ENCODE results near the gene SLC6A6.

Gene SLC6A6

DNA sequence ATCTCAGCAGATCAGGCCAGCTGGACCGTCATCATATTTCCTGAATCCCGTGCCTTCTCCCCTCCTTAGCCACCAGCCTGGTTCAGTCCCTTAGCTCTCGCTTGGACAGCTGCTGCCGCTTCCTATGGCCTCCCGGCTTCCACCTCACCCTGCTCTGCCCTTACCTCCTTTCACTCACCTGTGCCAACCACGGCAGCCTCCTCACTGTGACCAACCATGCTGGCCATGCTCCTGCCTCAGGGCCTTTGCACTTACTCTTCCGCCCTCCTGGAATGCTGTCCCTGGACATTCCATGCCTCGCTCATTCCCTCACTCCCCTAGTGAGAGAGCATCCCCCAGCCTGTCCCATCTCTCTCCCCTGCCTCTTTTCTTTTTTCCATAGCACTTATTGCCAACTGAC, 118.6 kb downstream of the SLC6A6 start:
- H3K4me3 ChIP-seq (ENCODE audit: low read length): no peak overlapping the region
- DNase-seq (ENCODE audit: low read depth, low spot score): no peak

DNA sequence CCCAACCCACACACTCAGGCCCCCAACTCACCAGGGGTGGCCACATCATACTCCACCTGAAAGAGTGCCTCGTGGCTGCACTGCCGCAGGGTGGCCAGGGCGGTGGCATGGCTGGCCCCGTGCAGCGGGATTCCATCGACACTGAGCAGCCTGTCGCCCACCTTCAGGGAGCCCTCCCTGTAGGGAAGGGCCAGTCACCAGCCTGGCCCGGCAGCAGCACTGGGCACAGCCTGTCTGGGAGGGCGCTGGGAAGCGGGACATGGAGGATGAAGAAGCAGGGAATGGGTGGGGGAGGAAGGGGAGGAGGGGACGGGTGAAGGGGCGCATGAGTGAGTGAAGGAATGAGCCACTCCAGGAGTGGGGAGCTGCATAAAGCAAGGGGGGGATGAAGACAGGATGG, 119.2 kb downstream of the SLC6A6 start:
- H3K4me3 ChIP-seq (ENCODE audit: low read length): no peak overlapping the region
- DNase-seq (ENCODE audit: low read depth, low spot score): no peak

DNA sequence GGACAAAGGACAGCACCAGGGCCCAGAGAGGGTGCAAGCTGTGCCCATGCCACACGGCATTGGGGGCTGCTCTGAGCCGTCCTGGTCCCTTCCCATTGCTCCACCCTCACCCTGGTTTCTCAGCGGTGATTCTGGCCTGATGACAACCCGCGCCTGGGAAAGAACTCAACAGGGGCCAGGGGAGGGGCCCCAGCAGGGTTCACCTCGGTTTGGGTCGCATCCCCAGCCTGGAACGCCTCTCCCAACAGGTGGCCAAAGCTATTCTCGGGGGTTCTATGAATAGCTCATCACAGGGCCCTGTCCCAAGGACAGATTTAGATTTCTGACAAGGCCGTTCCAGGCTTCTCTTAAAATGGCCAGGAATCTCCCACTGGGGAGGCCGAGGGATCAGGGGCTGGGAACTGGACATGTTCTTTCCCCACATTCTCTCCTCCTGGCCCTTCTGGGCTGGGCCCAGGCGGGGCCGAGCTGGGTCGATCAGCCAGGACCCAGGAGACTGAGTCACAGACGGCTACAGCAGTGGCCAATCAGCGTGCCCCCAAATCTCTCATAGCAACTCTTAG, 119.8 kb downstream of the SLC6A6 start:
- no peak for DNase-seq (ENCODE audit: low read depth, low spot score)
- no peak overlapping the region for H3K4me3 ChIP-seq (ENCODE audit: low read length)

DNA sequence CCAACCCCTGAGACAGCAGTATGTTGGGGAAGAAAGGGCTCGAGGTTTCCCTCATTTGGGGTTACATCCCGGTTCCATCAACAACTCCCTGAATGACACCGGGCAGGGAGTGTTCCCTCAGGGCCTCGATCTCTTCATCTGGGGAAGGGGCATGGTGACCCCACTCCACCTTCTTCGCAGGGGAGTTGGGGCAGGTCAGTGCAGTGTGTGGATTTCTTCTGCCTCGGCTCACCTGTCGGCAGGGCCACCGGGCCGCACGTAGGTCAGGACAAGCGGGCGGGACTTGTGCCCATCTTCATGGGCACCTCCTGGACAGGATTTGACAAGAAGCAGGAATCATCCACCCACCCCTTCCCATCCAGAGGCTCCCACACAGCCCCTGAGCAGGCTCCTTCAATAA, 120.4 kb downstream of the SLC6A6 start:
- H3K4me3 ChIP-seq (ENCODE audit: low read length): no peak overlapping the region
- no peak for DNase-seq (ENCODE audit: low read depth, low spot score)

DNA sequence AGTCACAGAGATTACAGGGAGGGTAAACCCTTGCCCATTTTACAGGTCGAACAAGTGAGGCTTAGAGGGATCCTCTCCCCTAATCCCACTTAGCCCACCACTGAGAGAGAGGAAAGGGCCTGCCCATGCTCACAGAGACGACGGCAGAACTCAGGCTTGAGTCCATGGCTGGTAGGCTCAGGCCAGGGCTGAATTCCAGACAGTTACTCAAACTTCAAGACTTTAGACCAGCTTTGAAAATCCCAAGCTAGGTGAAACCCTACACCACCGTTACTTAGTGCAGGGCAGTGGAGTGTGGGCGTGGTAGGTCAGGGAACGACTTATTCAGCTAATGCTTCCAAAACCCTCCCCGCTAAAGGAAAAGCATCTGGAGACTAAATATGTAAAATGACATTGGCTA, 121.4 kb downstream of the SLC6A6 start:
- no peak for DNase-seq (ENCODE audit: low read depth, low spot score)
- no peak overlapping the region for H3K4me3 ChIP-seq (ENCODE audit: low read length)

DNA sequence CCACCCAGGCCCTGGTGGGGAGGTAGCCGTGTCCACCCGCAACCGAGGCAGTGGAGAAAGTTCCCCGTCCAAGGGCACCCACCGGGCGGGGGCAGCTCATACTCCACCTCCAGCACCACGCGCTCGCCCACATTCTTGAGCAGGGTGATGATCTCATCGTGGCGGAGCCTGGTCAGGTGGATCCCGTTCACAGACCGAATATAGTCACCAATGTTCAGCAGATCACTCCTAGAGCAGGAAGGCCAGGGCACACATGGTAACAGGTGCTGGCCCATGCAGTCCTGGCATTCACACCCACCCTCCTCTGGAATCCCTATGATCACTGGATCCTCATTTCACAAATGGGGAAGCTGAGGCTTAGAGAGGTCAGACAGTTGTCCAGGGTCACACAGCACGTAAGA, 121.9 kb downstream of the SLC6A6 start:
- no peak overlapping the region for H3K4me3 ChIP-seq (ENCODE audit: low read length)
- DNase-seq (ENCODE audit: low read depth, low spot score): no peak

DNA sequence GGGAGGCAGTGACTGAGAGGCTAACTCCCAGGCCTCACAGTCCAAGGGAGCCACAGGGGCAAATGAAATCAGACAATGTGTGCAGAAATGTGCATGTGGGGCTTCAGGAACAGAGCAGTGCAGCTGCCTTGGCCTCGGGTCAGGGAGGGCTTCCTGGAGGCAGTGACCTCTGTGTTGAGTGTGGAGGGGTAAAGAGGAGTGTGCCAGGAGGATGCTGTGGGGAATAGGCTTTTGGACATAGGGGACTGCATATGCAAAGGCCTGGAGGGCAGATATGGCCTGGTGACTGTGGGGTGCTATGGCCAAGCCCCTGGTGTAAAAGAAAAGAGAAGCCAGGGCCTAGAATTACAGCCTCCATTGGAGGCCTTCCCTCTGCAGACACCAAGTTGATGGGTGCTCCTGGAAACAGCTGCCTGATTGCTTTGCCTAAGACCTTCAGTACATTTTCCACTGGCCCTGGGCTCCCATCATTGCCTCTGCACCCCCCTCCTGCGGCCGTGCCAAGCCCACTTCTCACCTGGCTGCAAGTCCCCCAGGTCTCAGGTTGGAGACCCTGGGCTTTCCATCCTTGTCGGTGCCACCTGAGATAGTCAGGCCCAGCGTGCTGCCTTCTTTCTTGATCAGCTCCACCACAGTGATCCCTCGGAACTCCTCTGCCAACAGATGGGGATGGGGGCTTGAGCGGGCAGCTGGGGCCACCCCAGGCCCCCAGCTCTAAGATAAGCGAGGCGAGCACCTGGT, 122.7 kb downstream of the SLC6A6 start:
- DNase-seq (ENCODE audit: low read depth, low spot score): no peak
- H3K4me3 ChIP-seq (ENCODE audit: low read length): no peak overlapping the region

DNA sequence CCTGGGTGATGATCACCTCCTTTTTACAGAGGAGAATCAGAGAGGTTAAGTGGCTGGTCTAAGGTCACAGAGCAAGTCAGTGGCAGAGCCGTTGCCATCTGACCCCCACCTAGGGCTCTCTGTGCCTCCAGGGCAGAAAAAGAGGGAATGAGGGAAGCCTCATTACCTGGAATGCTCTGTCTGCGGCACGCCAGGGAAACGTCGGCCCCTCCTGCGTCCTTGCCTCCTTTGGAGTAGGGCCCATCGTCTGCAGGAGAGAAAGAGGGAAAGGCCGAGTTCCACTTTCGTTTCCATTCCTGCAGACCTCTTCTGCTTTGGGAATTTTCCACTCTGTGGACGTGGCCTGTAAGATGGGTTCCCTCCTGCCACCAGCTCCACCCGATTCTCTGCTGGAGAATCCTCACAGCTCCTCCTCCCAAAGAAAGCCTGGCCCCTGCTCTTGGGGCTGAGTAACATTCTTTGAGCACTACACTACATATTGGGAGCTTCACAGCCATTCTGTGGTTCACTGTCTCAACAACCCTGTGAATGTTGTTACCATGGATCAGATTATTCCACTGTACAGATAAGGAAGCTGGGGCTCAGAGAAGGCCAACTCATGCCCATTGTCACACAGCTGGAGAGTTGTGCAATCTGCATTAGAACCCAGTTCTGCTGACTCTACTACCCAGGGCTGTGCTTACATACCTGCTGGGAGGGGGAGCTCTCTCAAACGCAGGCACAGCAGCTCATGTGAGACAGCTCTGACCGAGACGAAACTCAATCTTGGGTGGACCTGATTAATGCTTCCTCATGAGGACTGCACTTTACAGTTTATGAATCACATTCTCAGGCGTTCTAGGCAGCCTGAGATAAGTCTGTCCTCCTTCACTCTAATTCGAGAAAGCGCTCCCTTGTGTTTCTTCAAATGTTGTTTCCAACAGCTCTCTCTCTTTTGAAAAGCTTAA, 123.6 kb downstream of the SLC6A6 start:
- no peak overlapping the region for H3K4me3 ChIP-seq (ENCODE audit: low read length)
- no peak for DNase-seq (ENCODE audit: low read depth, low spot score)

DNA sequence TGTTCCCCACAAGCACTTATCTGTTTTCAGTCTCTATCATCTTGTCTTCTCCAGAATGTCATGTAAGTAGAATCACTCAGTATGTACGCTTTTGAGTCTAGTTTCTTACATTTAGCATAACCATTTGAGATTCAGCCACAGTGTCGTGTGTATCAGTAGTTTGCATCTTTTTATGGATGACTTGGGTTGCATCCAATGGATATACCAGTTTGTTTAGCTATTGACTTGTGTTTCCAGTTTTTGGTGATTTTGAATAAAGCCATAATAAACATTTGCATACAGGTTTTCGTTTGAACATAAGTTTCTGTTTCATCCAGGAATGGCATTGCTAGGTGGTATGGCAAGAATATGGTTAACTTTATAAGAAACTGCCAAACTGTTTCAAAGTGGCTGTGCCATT, 125.7 kb downstream of the SLC6A6 start:
- no peak overlapping the region for H3K4me3 ChIP-seq (ENCODE audit: low read length)
- DNase-seq (ENCODE audit: low read depth, low spot score): no peak

DNA sequence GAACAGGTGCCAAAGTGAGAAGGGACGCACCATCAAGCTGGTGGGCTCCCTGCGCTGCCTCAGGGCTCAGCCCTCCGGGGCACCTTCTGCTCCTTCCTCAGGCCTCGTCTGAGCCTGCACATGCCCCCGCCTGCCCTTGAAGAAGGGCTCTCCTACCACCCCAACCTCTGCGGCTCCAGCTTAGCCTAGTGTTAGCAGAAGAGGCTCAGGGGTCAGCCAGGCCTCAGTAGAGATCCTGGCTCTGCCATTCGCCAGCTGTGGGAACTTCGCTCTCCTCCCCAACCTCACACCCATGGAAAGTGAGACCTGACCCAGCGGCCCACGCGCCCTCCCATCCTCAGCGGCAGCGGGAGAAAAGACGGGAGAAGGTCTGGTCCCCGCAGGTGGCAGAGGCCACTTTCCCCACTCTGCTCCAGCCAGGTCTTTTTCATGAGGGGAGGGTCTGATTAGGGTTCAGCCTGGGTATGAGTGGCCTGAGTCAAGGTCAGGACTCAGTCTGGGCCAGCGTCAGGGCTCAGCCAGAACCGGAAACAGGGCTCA, 129.5 kb downstream of the SLC6A6 start:
- H3K4me3 ChIP-seq (ENCODE audit: low read length): no peak overlapping the region
- no peak for DNase-seq (ENCODE audit: low read depth, low spot score)

DNA sequence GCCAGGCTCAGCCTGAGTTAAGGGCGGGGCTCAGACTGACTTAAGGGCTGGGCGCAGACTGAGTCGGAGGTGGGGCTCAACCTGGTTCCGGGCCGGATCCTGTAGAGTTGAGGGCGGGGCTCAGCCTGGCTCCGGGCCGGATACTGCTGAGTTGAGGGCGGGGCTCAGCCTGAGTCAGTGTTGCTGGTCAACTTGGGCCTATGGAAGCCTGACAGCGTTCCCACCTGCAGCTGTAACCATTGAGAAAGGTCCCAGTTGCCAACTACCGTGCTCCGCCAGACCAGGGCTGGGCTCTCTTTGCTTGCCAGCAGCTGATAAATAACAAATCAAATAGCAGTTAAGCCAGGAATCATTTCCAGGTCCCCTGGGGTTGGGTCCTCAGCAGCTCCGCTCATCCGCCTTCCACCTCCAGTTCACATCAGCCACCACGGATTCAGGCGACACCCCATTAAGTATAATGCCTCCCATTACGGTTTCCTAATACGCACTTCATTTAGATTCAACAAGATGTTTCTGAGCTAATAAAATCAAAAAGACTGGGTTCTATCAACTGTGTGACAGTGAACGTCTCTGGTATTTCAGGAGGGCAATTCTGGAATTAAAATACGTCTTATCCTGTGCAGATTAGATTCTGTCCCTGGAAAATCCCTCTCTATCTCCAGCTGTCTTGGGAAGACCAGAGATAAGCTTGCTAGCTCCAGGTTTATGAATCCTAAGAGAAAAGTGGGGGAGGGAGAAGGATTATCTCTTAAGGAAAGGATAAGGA, 130.5 kb downstream of the SLC6A6 start:
- DNase-seq (ENCODE audit: low read depth, low spot score): no peak
- no peak overlapping the region for H3K4me3 ChIP-seq (ENCODE audit: low read length)

DNA sequence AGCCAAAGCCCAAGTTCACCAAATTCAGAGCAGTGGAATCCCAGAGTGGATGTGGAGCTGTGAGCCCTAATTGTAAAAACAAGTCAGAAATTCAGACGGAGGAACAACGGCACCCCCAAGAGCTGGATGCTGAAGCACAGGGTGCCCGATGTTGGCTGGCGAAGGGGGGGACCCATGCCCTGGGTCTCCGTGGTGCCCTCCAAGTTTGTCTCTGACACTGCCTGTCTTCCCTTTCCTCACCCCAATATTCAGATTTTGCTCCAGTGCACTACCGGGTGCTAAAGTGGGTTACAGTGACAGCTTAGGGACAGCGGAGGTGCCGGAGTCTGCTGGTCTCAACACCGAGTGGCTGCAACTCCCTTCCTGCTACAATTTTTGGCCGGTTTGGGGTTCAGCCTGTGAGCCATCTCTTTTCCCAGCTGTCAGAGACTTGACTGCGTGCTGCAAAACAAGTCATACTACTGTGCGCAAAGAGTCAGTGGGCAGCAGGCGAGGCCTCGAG, 131.1 kb downstream of the SLC6A6 start:
- H3K4me3 ChIP-seq (ENCODE audit: low read length): no peak overlapping the region
- DNase-seq (ENCODE audit: low read depth, low spot score): no peak

DNA sequence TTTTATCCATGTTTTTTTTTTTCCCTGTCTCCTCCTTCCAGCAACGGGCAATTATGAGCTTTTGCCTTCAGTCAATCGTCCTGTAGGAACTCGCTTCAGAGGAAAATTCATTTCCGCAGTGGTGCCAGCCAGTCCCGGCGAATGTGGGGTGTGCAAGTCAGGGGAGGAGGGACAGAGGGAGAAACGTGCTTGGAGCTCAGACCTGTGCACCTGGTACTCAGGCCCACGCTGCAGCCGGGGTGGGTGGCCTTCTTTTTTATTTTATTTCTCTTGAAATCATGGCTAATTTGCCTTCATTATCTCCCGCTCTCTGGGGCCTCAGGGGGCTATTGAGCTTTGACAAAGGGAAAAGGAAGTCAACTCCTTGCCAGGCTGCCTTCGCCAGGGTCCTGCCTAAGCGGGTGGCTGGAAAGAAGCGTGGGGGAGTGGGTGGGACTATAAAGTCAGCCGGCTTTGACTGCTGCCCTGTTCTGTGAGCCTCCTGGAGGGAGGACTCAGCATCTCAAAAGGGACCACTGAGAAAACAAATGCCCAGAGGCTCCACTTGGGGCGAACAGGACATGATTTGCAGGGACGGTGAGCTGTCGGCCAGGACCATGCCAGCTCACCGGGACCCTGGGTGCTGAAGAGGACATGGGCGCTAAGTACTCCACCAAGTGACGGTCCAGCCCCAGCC, 132.2 kb downstream of the SLC6A6 start:
- no peak for DNase-seq (ENCODE audit: low read depth, low spot score)
- no peak overlapping the region for H3K4me3 ChIP-seq (ENCODE audit: low read length)

DNA sequence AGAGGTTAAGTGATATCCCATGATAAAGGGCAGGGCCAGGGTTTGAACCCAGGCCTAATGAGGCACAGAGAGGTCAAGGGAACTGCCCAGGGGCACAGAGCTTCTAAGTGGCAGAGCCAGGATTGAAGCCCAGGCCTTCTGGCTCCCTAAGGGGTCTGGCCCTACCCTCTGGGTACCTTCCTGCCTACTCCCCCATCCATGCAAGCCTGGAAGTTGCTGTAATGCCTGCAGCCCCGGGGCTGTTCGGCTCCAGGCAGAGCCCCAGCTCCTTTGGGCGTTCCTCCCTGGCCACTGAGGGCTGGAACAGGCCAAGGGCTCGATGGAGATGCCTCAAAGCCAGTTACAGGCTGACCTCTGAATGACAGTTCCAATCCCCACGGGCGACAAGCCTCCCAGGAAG, 133.2 kb downstream of the SLC6A6 start:
- H3K4me3 ChIP-seq (ENCODE audit: low read length): no peak overlapping the region
- no peak for DNase-seq (ENCODE audit: low read depth, low spot score)

DNA sequence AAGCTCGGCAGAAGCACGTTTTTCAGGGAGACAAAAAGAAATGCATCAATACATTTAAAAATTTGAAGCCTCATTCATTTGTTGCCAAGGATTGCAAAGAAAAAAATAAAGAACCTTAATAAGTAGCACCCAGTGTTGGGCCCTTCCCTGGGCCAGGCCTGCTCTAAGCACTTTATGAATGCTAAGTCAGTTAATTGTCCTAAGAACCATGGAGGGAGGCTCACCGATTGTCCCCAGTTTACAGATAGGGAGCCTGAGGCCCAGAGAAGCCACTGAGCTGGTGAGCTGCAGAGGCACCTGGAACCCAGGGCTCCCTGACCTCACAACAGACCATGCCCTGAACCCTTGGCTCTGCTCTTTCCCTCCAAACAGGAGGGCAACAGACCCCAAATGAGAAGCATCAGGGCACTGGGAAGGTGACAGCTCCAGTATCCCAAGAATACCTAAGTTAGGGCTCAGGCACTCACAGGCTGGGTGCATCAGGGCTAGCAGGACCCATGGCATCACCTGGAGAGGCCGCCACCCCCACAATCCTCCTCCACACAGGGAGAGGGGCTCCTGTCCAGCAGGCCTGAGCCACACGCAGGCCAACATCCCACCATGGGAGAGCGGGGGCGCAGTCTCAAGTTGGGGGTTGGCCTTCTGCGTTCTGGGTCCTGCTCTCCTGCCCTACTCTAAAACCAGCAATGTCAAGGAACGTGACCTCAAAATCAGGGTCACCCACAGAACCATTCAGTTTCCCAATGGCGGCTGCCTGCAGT, 133.8 kb downstream of the SLC6A6 start:
- DNase-seq (ENCODE audit: low read depth, low spot score): no peak
- no peak overlapping the region for H3K4me3 ChIP-seq (ENCODE audit: low read length)

DNA sequence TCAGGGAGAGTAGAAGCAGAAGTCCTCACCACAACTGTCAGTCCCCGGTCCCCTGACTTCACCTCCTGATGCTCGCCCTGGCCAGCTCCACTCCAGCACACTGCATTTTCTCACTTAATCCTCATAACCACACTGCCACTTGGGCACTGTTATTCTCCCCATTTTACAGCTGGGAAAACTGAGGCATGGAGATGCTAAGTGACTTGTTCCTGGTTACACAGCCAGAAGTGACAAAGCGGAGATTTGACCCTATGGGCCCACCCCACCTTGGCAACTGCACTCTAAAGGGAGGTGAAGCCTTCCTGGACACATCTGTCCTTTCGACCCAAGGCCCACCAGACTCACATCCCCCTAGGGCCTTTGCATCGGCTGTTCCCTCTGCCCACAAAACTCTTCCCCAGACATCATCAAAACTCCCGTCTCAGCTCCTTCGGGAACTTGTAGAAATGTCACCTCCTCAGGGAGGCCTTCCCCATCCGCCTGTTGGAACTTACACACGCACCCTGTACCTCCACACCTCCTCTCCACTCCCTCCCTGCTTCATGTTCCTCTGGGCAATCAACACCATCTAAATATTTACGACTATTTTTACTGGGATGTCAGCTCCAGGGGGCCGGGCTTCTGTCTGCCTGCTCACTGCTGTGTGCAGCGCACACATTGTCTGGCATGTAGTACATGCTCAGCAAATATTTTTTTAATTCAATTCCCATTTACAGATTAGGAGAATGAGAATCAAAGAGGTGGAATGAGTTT, 134.6 kb downstream of the SLC6A6 start:
- no peak overlapping the region for H3K4me3 ChIP-seq (ENCODE audit: low read length)
- DNase-seq (ENCODE audit: low read depth, low spot score): no peak
